Gastroesophageal sphincter (tissue), 4 donors: ENCODE data around the gene FMO1. TPM values are rescaled to one million over a fixed set of nuclear protein-coding genes. Genes with fewer than 3 reads are reported as not detected.
"Not testable (repeated sequence)": the region's sequence is repeated elsewhere in the genome, so short reads cannot be mapped to it uniquely, and the experiment has no call there.

ENCODE experiments used
- ATAC-seq: fragments of 150-250 bp; one replicate; pipeline ENCODE4 v1.9.1; 2016; ENCODE audit warnings: mild to moderate bottlenecking, moderate library complexity
- H3K27ac ChIP-seq, 4 donors: fragments of 200-600 bp; sonication (generic) in 3 of 4; 1 replicate in 3 of 4; 2 replicates in 1 of 4; pipeline ENCODE4 v1.5.1; 2016 to 2019
- H3K27me3 ChIP-seq: fragments of 200-600 bp; sonication (generic); one replicate; pipeline ENCODE4 v1.5.1; 2019
- H3K36me3 ChIP-seq, 2 donors: fragments of 200-600 bp; sonication (generic); one replicate each; pipeline ENCODE4 v1.5.1; 2019; ENCODE audit warnings: control low read depth in 1 of 2
- H3K4me1 ChIP-seq, 3 donors: fragments of 200-600 bp; sonication (generic); 1 replicate in 2 of 3; 2 replicates in 1 of 3; pipeline ENCODE4 v1.5.1; 2016 to 2019; ENCODE audit warnings: control low read depth in 2 of 3
- H3K4me3 ChIP-seq, 2 donors: fragments of 200-600 bp; sonication (generic); one replicate each; pipeline ENCODE4 v1.5.1; 2019; ENCODE audit warnings: mild to moderate bottlenecking in 1 of 2, moderate library complexity in 1 of 2
- H3K9me3 ChIP-seq, 3 donors: fragments of 200-600 bp; sonication (generic); one replicate each; pipeline ENCODE4 v1.5.1; 2017 to 2019; ENCODE audit warnings: control low read depth in 2 of 3
- CTCF ChIP-seq, 4 experiments: fragments of 200-600 bp in 2 of 4; fragments of 450-650 bp in 2 of 4; sonication (generic) in 1 of 4; IDR thresholded peaks; one replicate each; pipeline ENCODE4 v1.5.1; 2017 to 2019; ENCODE audit warnings: antibody characterized with exemption in 4 of 4, mild to moderate bottlenecking in 2 of 4, moderate library complexity in 2 of 4
- EP300 ChIP-seq: sonication (generic); formaldehyde crosslinking; IDR thresholded peaks from one replicate; pipeline ENCODE4 v1.6.1; 2017; ENCODE audit warnings: antibody characterized with exemption, mild to moderate bottlenecking
- POLR2A ChIP-seq, 2 donors: fragments of 450-650 bp; IDR thresholded peaks; one replicate each; pipeline ENCODE4 v1.6.1; 2017; ENCODE audit warnings: antibody characterized with exemption in 2 of 2, mild to moderate bottlenecking in 2 of 2, moderate library complexity in 1 of 2
- POLR2AphosphoS5 ChIP-seq: sonication (generic); formaldehyde crosslinking; IDR thresholded peaks from one replicate; pipeline ENCODE4 v1.6.1; 2017; ENCODE audit warnings: antibody characterized with exemption
- WGBS, 2 donors: methylation state at CpG; one replicate each; pipeline ENCODE4 v1.1.5; 2018; ENCODE audit warnings: low coverage in 1 of 2; 5-methylcytosine and 5-hydroxymethylcytosine counted together
- total RNA-seq, 4 donors: library from RNA; depleted of rRNA; stranded (reverse); fragments of >200 nt; gene quantifications; one replicate each; pipeline ENCODE4 v1.1.0, GENCODE V29; 2016

FMO1 gene
- total RNA-seq, 4 donors from 2014 or later = 0.12 to 0.81 TPM; not detected in 2

GRCh38 chr1:171221665-171222591 lies 26.4 kb upstream of the FMO1 start:
- no peak for ATAC-seq
- TF ChIP-seq EP300 = no peak
- no peak for TF ChIP-seq CTCF (IDR thresholded peaks at IDR 0.05)
- no peak for TF ChIP-seq POLR2AphosphoS5
- no peak for TF ChIP-seq POLR2A (IDR thresholded peaks at IDR 0.05)

GRCh38 chr1:171222936-171223335 lies 25.4 kb upstream of the FMO1 start:
- no peak for ATAC-seq
- WGBS, 2 donors = 46 to 60% methylated on average over 5 of the region's 5 CpGs
- TF ChIP-seq POLR2A (IDR thresholded peaks at IDR 0.05) (no peak), POLR2AphosphoS5 (no peak), EP300 (no peak), CTCF (IDR thresholded peaks at IDR 0.05) (no peak)
- Histone ChIP-seq H3K4me3 (no peak overlapping the region), H3K4me1 (peaks cover 13 to 57% (median 14%) of the 10 kb centered on the region in 3 donors), H3K9me3 (no peaks in the 10 kb centered on the region), H3K27ac (peak overlapping the region in 2 of 4 donors; percentile 68 to 74), H3K36me3 (no peaks in the 10 kb centered on the region), H3K27me3 (no peaks in the 10 kb centered on the region)

More at GRCh38 chr1:171221665-171222591, 26.4 kb upstream of the FMO1 start:
- peak overlapping the region in 3 of 4 donors; percentile 62 to 74 (median 68) for H3K27ac ChIP-seq
- H3K4me1 ChIP-seq = peaks cover 13 to 57% (median 14%) of the 10 kb centered on the region in 3 donors
- no peaks in the 10 kb centered on the region for H3K9me3 ChIP-seq
- 41 to 72% methylated on average over 3 to 5 of the region's 5 CpGs for WGBS, 2 donors
- H3K27me3 ChIP-seq = no peaks in the 10 kb centered on the region
- H3K4me3 ChIP-seq = no peak overlapping the region
- no peaks in the 10 kb centered on the region for H3K36me3 ChIP-seq

- not testable (repeated sequence) for ATAC-seq, H3K36me3 ChIP-seq, H3K9me3 ChIP-seq, H3K4me3 ChIP-seq, H3K27me3 ChIP-seq
- 85 to 90% methylated on average over 2 to 4 of the region's 4 CpGs for WGBS, 2 donors
- peak overlapping the region in 1 of 4 donors; percentile 10 for H3K27ac ChIP-seq
- H3K4me1 ChIP-seq = peaks cover 10 to 45% (median 14%) of the 10 kb centered on the region in 3 donors
These were observed 24.0 kb upstream of the FMO1 start for GRCh38 chr1:171224257-171224656.

- ATAC-seq = peak; percentile 64
- TF ChIP-seq CTCF (IDR thresholded peaks at IDR 0.05) (peak; percentile 62 to 88 (median 86)), POLR2A (IDR thresholded peaks at IDR 0.05) (no peak), POLR2AphosphoS5 (no peak)
- WGBS, 2 donors = 57 to 62% methylated on average over 1 of the region's 1 CpG
- H3K4me3 ChIP-seq = no peak overlapping the region
- H3K4me1 ChIP-seq = peaks cover 6 to 23% (median 10%) of the 10 kb centered on the region in 3 donors
- H3K36me3 ChIP-seq = no peaks in the 10 kb centered on the region
- H3K27me3 ChIP-seq = no peaks in the 10 kb centered on the region
- H3K9me3 ChIP-seq = no peaks in the 10 kb centered on the region
- no peak overlapping the region for H3K27ac ChIP-seq
These were observed 21.4 kb upstream of the FMO1 start for GRCh38 chr1:171226747-171227370.

GRCh38 chr1:171231326-171231725 lies 17.0 kb upstream of the FMO1 start:
- Histone ChIP-seq H3K27ac (no peak overlapping the region), H3K27me3 (no peaks in the 10 kb centered on the region), H3K9me3 (no peaks in the 10 kb centered on the region), H3K36me3 (no peaks in the 10 kb centered on the region), H3K4me3 (no peak overlapping the region), H3K4me1 (no peaks in the 10 kb centered on the region)
- ATAC-seq = no peak
- TF ChIP-seq CTCF (IDR thresholded peaks at IDR 0.05) (no peak), POLR2AphosphoS5 (no peak), EP300 (no peak), POLR2A (IDR thresholded peaks at IDR 0.05) (no peak)
